HG03175 (cell line): ENCODE data around the gene INAFM2.

ENCODE experiments used
- ATAC-seq: cut with Tn5 transposase; IDR thresholded peaks from one replicate; pipeline ENCODE4 v1.9.1; 2021; ENCODE audit warnings: mild to moderate bottlenecking, moderate library complexity; ENCODE audit not compliant: unreplicated experiment

The INAFM2 gene

DNA sequence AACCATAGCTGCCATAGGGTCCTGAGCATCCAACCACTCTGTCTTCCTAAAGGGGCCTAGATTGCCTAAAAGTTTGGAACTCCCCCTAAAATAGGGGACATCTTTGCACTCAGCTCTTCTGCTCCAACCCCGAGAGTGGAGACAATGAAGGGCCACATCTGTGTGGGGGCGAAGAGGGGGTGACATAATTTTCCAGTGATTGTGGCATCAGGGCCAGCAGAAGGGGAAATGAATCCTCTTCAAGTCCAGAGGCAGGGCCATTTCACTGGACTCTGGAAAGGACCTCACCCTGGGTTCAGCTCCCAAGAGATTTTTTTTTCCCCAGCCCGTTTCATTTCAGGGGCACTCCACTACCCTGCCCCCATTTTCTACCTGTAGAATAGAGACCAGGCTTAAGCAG, 36.0 kb upstream of the INAFM2 start:
- ATAC-seq, result no peak

- no peak for ATAC-seq
These were observed 35.5 kb upstream of the INAFM2 start for GRCh38 chr15:40287968-40288367.

GRCh38 chr15:40289140-40289775, 34.2 kb upstream of the INAFM2 start:
- no peak for ATAC-seq

DNA sequence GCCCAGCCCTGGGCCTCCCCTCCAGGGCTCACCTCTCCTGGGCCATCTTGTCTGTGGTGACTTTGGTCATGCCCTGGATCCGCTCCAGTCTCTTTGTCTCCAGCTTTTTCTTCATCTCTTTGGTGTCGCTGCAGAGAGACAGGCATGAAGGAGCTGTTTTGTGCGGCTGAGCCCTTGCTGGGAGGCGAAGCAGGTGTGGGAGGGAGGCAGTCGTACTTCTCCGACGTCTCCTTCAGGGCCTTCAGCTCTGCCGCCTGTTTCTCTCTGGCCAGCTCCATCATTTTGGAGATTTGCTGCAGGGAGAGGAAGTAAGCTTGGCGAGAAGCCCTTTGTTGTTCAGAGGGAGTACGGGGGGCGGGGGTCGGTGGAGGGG, 33.0 kb upstream of the INAFM2 start:
- ATAC-seq, result no peak

DNA sequence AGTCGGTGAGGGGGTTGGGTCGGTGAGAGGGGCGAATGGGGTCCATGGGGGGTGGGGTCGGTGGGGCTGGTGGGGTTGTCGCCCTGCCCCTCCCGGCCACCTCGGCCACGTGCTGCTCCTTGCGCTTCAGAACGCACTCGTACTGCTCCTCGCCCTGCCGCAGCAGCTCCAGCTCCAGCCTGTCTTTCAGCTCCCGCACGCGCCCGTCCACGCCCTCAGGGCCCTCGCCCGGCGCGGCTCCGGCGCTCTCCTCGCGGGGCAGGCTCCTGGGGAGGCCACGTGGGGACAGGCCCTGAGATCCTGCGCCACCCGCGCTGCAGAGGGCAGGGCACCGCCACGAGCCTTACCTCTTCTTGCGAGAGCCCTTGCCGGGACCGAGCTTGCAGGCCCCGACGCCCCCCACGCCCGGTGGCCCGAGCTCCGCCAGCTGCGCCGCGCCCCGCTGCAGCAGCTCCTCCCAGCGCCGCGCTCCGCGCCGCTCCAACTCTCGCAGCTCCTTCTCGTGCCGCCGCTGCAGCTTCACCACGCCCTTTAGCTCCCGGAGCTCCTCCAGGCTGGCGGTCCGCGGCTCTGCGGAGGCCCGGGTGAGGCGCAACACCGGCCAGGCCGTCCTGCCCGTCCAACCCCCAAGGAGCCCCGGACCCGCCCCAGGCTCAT, 32.4 kb upstream of the INAFM2 start:
- no peak for ATAC-seq

DNA sequence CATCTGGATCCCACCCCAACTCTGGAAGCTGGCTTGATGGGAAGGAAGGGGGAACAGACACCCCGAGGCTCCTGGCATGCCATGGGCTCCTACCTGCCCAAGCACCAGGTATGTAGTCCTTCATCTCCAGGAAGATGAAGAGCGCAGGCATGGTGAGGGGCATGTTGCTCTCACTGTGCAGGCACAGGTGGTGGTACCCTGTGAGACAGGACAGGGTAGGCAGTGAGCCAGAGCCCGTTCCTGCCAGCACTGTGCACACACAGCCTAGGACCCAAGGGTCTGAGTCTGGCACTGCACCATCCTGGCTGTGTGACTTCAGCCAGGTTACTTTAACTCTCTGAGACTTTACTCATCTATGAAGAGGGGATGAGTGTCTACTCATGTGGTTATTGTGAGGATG, 31.2 kb upstream of the INAFM2 start:
- no peak for ATAC-seq

GRCh38 chr15:40293006-40293405, 30.5 kb upstream of the INAFM2 start:
- ATAC-seq, result no peak

GRCh38 chr15:40293905-40294895, 29.3 kb upstream of the INAFM2 start:
- no peak for ATAC-seq

GRCh38 chr15:40295297-40295696, 28.2 kb upstream of the INAFM2 start:
- ATAC-seq, result no peak

DNA sequence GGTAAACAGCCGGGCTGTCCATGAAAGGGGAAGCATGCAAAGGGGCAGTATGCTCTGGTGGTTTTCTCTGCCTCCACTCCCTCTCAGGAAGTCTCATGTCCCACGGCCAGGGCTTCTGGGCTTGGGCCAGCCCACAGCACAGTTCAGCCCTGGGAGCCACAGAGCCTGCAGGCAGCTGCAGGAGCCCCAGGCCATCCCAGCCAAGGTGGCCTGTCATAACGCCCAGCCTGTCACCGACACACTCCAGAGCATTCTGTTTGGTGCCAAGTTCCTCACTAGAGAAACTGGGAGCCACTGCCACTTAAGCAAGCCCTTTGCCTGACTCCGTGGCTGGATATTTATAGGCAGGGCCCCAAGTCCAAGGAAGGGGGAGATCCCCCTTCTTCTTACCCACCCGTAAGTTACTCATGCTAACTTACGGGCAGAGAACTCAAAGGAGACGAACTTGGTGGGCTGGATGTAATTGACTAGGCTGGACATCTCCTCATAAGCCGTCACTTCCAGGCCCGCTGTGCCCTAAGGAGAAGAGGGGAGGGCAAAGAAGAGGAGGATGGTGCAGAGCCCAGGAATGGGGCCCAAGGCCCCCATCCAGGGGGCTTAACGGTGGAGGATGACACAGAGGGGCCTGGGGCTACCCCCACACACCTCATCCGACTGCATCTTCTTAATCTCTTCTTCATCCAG, 27.5 kb upstream of the INAFM2 start:
- ATAC-seq, result no peak

DNA sequence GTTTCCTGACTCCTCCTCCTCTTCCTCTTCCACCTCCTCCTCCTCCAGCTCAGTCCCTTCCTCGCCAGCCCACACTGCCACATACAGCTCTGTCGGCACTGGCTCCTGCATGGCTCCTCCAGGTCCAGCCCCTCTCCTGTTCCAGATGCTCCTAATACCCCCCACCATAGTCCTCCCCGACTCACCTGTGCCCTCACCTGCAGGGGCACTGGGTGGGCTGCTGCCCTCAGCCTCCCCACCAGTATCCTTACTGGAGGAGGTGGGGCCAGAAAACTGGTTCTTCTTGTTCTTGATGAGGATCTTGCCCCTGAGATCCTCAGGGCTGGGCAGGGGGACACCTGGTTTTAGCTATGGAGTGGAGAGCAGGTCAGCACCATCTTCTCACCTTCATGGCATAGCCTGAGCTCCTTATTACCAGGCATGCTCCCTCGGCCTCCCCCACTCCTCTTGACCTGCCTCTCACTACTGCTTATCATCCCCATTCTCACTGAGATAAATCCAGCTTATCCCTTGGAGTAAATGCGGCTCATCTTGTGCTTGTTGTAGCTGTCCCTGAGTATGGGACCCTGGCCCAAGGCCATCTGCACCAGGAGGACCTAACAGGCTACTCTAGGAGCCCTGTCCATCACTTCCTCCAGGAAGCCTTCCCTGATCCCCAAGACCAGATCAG, 26.8 kb upstream of the INAFM2 start:
- no peak for ATAC-seq

- ATAC-seq, result no peak
These were observed 26.1 kb upstream of the INAFM2 start for GRCh38 chr15:40297356-40297755.

DNA sequence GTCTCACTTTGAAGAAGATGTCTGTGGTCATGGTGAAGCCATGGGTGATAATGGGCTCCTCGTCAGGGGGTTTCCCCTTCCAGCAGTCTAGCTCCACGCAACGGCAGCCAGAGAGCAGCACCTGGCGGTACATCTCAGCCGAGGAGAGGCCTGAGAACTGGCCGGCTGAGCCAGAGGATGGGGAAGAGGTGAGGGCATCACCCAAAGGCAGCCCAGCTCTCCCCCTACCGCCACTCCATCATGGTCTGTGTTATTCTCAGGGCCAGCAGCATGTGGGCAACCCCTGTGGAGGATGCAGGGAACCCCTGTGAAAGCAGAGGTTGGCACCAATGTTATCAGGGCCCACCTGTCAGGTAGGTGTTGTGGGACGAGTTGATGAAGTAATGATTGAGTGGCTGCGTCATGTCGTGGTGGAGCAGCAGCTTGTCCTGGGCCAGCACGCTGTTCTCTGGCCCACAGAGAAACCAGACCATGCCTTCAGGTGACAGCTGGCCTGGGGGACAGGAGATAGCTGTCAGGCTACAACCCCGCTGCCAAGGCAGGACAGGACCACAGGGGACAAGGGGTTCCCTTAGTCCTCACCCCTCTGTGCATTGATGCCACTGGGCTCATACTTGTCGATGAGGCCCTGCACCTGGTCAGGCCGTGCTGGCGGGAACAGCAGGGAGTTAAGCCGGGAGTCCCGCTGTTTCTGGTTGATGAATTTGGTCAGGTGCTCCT, 25.1 kb upstream of the INAFM2 start:
- no peak for ATAC-seq

- ATAC-seq, result no peak
These were observed 23.1 kb upstream of the INAFM2 start for GRCh38 chr15:40300367-40300766.

DNA sequence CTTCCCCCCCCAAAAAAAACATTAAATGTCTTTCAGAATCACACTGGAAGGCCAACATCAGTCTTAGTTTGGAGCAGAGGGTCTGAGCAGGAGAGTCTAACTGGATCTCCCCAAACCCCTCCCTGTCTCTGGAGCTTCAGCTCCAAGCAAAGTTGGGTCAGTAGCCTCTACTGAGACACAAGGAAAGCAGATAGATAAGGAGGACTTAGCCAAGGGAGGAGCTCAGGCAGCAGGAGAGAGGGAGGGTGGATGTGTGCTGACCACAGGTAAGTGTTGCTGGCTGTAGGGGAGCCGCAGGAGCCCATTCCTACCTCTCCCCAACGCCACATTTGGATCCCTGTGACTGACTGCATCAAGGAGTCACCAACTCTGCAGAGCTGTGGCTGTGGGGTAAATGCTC, 22.7 kb upstream of the INAFM2 start:
- ATAC-seq, result no peak

GRCh38 chr15:40301467-40302179, 21.9 kb upstream of the INAFM2 start:
- ATAC-seq, result no peak

- no peak for ATAC-seq
These were observed 21.1 kb upstream of the INAFM2 start for GRCh38 chr15:40302288-40302886.

DNA sequence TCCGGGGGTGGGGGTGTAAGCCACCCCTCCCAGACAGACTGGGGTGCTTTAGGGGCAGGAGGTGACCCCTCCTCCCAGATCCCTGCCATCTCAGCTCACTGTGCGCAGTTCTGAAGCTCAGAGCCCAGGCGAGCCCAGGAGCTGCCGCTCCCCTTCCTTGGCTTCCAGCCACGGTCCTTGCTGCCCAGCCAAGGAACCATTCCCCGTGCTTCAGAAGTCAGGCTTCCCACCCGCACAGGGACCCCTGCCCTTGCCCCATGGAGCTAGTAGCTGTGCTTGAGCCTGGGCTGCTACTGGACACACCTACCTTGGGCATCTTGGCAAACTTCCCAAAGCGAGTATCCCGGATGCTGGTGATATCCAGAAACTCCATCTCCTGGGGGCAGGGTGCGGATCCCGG, 20.5 kb upstream of the INAFM2 start:
- ATAC-seq, result no peak

GRCh38 chr15:40303576-40303975, 19.9 kb upstream of the INAFM2 start:
- ATAC-seq, result no peak
